ENCODE measurements around the gene SAMD8. TPM values are rescaled to one million over a fixed set of nuclear protein-coding genes. Genes with fewer than 3 reads are reported as not detected.
"Not testable (repeated sequence)": the region's sequence is repeated elsewhere in the genome, so short reads cannot be mapped to it uniquely, and the experiment has no call there.

Gene SAMD8
- total and polyA plus RNA-seq, 2 of the 8 experiments (the other 6 are each of a cell fraction or from before 2014, with no cell fraction given), result 11.7 to 20.9 TPM

DNA sequence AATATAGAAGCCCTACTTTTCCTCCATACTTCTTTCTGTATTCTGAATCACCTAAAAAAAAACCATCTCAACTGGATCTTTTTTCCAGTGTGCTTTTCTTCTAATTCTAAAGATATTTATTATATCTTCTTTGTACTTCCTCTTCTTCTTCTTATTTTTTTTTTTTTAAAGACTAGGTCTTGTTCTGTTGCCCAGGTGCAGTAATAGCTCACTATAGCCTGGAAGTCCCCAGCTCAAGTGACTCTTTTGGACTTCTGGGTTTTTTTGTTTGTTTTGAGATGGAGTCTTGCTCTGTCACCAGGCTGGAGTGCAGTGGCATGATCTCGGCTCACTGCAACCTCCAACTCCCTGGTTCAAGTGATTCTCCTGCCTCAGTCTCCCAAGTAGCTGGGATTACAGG, 17.5 kb downstream of the SAMD8 start:
- H2BK15ac ChIP-seq (ENCODE audit: low read length); H3K79me1 ChIP-seq (ENCODE audit: low read depth, low read length); H3K4me3 ChIP-seq (ENCODE audit: extremely low read depth in 1 of 4, insufficient read depth in 2 of 4, low read depth in 3 of 4, low read length in 4 of 4); H3K23me2 ChIP-seq (ENCODE audit: low read depth, low read length); DNase-seq (ENCODE audit: low read depth in 1 of 2, low spot score in 2 of 2); H2BK20ac ChIP-seq (ENCODE audit: low read length); H3K14ac ChIP-seq (ENCODE audit: insufficient read length); H3K27ac ChIP-seq (ENCODE audit: low read depth, low read length); H2AK5ac ChIP-seq (ENCODE audit: low read depth, low read length); H4K8ac ChIP-seq (ENCODE audit: extremely low read depth, insufficient read depth, low read length); H2BK12ac ChIP-seq (ENCODE audit: low read depth, low read length); H3K23ac ChIP-seq (ENCODE audit: insufficient read length); H3K9me3 ChIP-seq (ENCODE audit: insufficient read depth in 2 of 2, low read depth in 1 of 2, low read length in 1 of 2); H4K5ac ChIP-seq (ENCODE audit: insufficient read length, low read depth, low read length); H3K18ac ChIP-seq (ENCODE audit: extremely low read depth, low read length); H4K91ac ChIP-seq (replicated peaks; ENCODE audit: insufficient read length, low read length); H3K4ac ChIP-seq (replicated peaks; ENCODE audit: insufficient read length, low read depth, low read length); H3K36me3 ChIP-seq (ENCODE audit: control insufficient read depth in 2 of 4, insufficient read depth in 4 of 4, low read length in 3 of 4); H2BK120ac ChIP-seq (replicated peaks; ENCODE audit: low read depth, low read length); H3K4me1 ChIP-seq (replicated peaks in 1 of 4; ENCODE audit: control insufficient read depth in 3 of 4, insufficient read depth in 4 of 4, low read length in 3 of 4); H3K9ac ChIP-seq (replicated peaks in 1 of 4; ENCODE audit: extremely low read depth in 1 of 4, low read depth in 3 of 4, low read length in 3 of 4); H4K20me1 ChIP-seq (replicated peaks in 1 of 2; ENCODE audit: control insufficient read depth in 1 of 2, insufficient read depth in 2 of 2, low read length in 2 of 2); H3K4me2 ChIP-seq (ENCODE audit: insufficient read depth in 1 of 2, low read depth in 2 of 2, low read length in 2 of 2); H3K56ac ChIP-seq (replicated peaks; ENCODE audit: insufficient read length, low read depth, low read length); H2AFZ ChIP-seq (ENCODE audit: low read length); H3K27me3 ChIP-seq (replicated peaks in 1 of 4; ENCODE audit: control insufficient read depth in 3 of 4, extremely low read depth in 1 of 4, insufficient read depth in 3 of 4, low read length in 3 of 4); FAIRE-seq; H2BK5ac ChIP-seq (ENCODE audit: low read depth, low read length): not testable (repeated sequence)
- ChIA-PET CTCF (ENCODE audit: partially characterized antibody) (interaction anchor here (0.6 to 2.0 kb wide), 3 partner anchors 8 to 412 kb away, joined by 3 to 8 read pairs (median 3); a partner anchor contains a TSS), POLR2A (ENCODE audit: partially characterized antibody) (interaction anchor here (0.6 to 2.1 kb wide), 4 partner anchors 8 to 1019 kb away, joined by 3 to 7 read pairs (median 4); partner anchors contain the start of gene SAMD8)
- H3K79me2 ChIP-seq (ENCODE audit: control insufficient read depth in 1 of 2, insufficient read depth in 2 of 2, low read length in 2 of 2), result peaks cover 0 to 26% of the 10 kb centered on the region in 2 experiments; a peak in 2 of 4 replicates
- WGBS, 2 experiments (ENCODE audit: extremely low coverage in 1 of 2, insufficient coverage in 1 of 2, insufficient read length in 1 of 2, insufficient replicate concordance in 2 of 2, low coverage in 1 of 2, low lambda C conversion rate in 2 of 2, missing lambda C conversion rate in 1 of 2), result 92% methylated on average over 1 of the region's 1 CpG; no CpG with 5 or more reads in 1 of the 2 experiments

Data from H1 (cell line).